AG10803 (cell line): ENCODE results near the gene RELN.

Experiments used
- DNase-seq: peaks from one replicate; pipeline ENCODE4 v3.0.0; 2010; ENCODE audit warnings: low read depth
- H3K4me3 ChIP-seq: 2 replicates; pipeline ENCODE4 v1.5.1; 2011; ENCODE audit warnings: mild to moderate bottlenecking, low read length, control low read depth
- CTCF ChIP-seq: conservative IDR thresholded peaks from 2 replicates; pipeline ENCODE4 v1.5.1; 2011; ENCODE audit warnings: mild to moderate bottlenecking, low read length, control low read depth, inconsistent platforms

RELN gene

GRCh38 chr7:103929901-103930311 is 59.6 kb downstream of the RELN start:
- no peak for TF ChIP-seq CTCF
- H3K4me3 ChIP-seq = no peak overlapping the region
- no peak for DNase-seq

GRCh38 chr7:103928581-103928980 is 60.9 kb downstream of the RELN start:
- no peak for DNase-seq

GRCh38 chr7:103924184-103924583 is 65.3 kb downstream of the RELN start:
- no peak for TF ChIP-seq CTCF
- DNase-seq = no peak
- H3K4me3 ChIP-seq = no peak overlapping the region

More at GRCh38 chr7:103928581-103928980, 60.9 kb downstream of the RELN start:
- H3K4me3 ChIP-seq = no peak overlapping the region
- no peak for TF ChIP-seq CTCF

DNA sequence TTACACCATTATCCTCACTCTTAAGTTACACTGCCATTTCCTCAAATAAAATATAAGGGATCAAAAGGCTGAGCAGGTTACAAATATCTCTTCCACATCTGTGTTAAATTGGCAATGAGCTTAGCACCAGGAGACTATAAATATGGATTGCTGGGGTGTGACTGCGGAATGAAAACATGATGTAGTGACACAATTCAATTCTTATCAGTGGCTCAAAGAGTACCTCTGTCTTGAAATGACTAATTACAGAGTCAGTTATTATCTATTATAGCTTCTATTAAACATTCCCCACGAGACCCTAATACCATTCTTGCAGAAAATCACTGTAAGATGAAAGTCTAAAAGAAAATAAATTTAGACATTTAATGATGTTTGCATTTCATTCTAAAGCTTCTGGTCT is 67.1 kb downstream of the RELN start:
- DNase-seq = no peak

GRCh38 chr7:103921692-103922091 is 67.8 kb downstream of the RELN start:
- DNase-seq = no peak
- no peak for TF ChIP-seq CTCF
- H3K4me3 ChIP-seq = no peak overlapping the region

More for the DNA sequence above, 67.1 kb downstream of the RELN start:
- H3K4me3 ChIP-seq = no peak overlapping the region
- no peak for TF ChIP-seq CTCF

GRCh38 chr7:103919272-103919868 is 70.1 kb downstream of the RELN start:
- no peak for DNase-seq
- no peak for TF ChIP-seq CTCF
- no peak overlapping the region for H3K4me3 ChIP-seq

- TF ChIP-seq CTCF = no peak
- no peak overlapping the region for H3K4me3 ChIP-seq
- DNase-seq = no peak
Observed at GRCh38 chr7:103918631-103919271, 70.7 kb downstream of the RELN start.
